ENCODE data around the gene PAQR5.

The PAQR5 gene

GRCh38 chr15:69302929-69303328 is 4.2 kb downstream of the PAQR5 start:
- DNase-seq, result no peak
- H3K4me1 Mint-ChIP-seq, result peaks cover 2% of the 10 kb centered on the region
- H3K27ac Mint-ChIP-seq, result no peak overlapping the region
- no peaks in the 10 kb centered on the region for H3K36me3 Mint-ChIP-seq (ENCODE audit: low read depth)
- H3K4me3 Mint-ChIP-seq, result no peak overlapping the region
- H3K9me3 Mint-ChIP-seq, result peaks cover 7% of the 10 kb centered on the region
- no peak for ATAC-seq
- H3K27me3 Mint-ChIP-seq, result peaks cover 51% of the 10 kb centered on the region

GRCh38 chr15:69303337-69304181 is 4.8 kb downstream of the PAQR5 start:
- no peaks in the 10 kb centered on the region for H3K36me3 Mint-ChIP-seq (ENCODE audit: low read depth)
- H3K9me3 Mint-ChIP-seq, result peaks cover 7% of the 10 kb centered on the region
- H3K4me1 Mint-ChIP-seq, result peaks cover 2% of the 10 kb centered on the region
- ATAC-seq (no peak), DNase-seq (no peak)
- H3K27me3 Mint-ChIP-seq, result peaks cover 46% of the 10 kb centered on the region
- H3K4me3 Mint-ChIP-seq, result no peak overlapping the region
- no peak overlapping the region for H3K27ac Mint-ChIP-seq

- Mint-ChIP-seq H3K4me3 (no peak overlapping the region), H3K27me3 (peaks cover 47% of the 10 kb centered on the region), H3K9me3 (peaks cover 7% of the 10 kb centered on the region), H3K27ac (no peak overlapping the region), H3K36me3 (ENCODE audit: low read depth) (no peaks in the 10 kb centered on the region), H3K4me1 (peaks cover 2% of the 10 kb centered on the region)
- DNase-seq (no peak), ATAC-seq (peak; percentile 12)
Observed at GRCh38 chr15:69304182-69304545, 5.5 kb downstream of the PAQR5 start.

- ATAC-seq (no peak), DNase-seq (no peak)
- Mint-ChIP-seq H3K9me3 (peaks cover 7% of the 10 kb centered on the region), H3K36me3 (ENCODE audit: low read depth) (no peaks in the 10 kb centered on the region), H3K27me3 (peaks cover 40% of the 10 kb centered on the region), H3K4me3 (no peak overlapping the region), H3K27ac (no peak overlapping the region), H3K4me1 (no peaks in the 10 kb centered on the region)
Observed at GRCh38 chr15:69305204-69305931, 6.7 kb downstream of the PAQR5 start.

GRCh38 chr15:69305933-69306568 is 7.3 kb downstream of the PAQR5 start:
- Mint-ChIP-seq H3K36me3 (ENCODE audit: low read depth) (no peaks in the 10 kb centered on the region), H3K4me3 (no peak overlapping the region), H3K27ac (no peak overlapping the region), H3K27me3 (peaks cover 35% of the 10 kb centered on the region), H3K4me1 (no peaks in the 10 kb centered on the region), H3K9me3 (peaks cover 7% of the 10 kb centered on the region)
- DNase-seq (no peak), ATAC-seq (no peak)

- Mint-ChIP-seq H3K9me3 (peaks cover 7% of the 10 kb centered on the region), H3K27me3 (peaks cover 18% of the 10 kb centered on the region), H3K36me3 (ENCODE audit: low read depth) (no peaks in the 10 kb centered on the region), H3K4me3 (no peak overlapping the region), H3K4me1 (no peaks in the 10 kb centered on the region), H3K27ac (no peak overlapping the region)
- no peak for ATAC-seq
- DNase-seq, result no peak
Observed at GRCh38 chr15:69307939-69308338, 9.2 kb downstream of the PAQR5 start.

GRCh38 chr15:69308949-69309348 is 10.2 kb downstream of the PAQR5 start:
- Mint-ChIP-seq H3K4me1 (no peaks in the 10 kb centered on the region), H3K9me3 (peaks cover 7% of the 10 kb centered on the region), H3K36me3 (ENCODE audit: low read depth) (no peaks in the 10 kb centered on the region), H3K27me3 (peaks cover 17% of the 10 kb centered on the region), H3K27ac (no peak overlapping the region), H3K4me3 (no peak overlapping the region)
- ATAC-seq (peak; percentile 5), DNase-seq (no peak)

- no peak for ATAC-seq
Observed at GRCh38 chr15:69311319-69311721, 12.6 kb downstream of the PAQR5 start.

GRCh38 chr15:69313432-69314000 is 14.8 kb downstream of the PAQR5 start:
- Mint-ChIP-seq H3K27me3 (peaks cover 10% of the 10 kb centered on the region), H3K36me3 (ENCODE audit: low read depth) (no peaks in the 10 kb centered on the region), H3K9me3 (no peaks in the 10 kb centered on the region), H3K4me1 (no peaks in the 10 kb centered on the region), H3K4me3 (no peak overlapping the region), H3K27ac (no peak overlapping the region)
- no peak for ATAC-seq
- DNase-seq, result no peak

More at GRCh38 chr15:69311319-69311721, 12.6 kb downstream of the PAQR5 start:
- no peak for DNase-seq
- Mint-ChIP-seq H3K36me3 (ENCODE audit: low read depth) (no peaks in the 10 kb centered on the region), H3K27me3 (peaks cover 10% of the 10 kb centered on the region), H3K9me3 (peaks cover 7% of the 10 kb centered on the region), H3K27ac (no peak overlapping the region), H3K4me1 (no peaks in the 10 kb centered on the region), H3K4me3 (no peak overlapping the region)

GRCh38 chr15:69314131-69314530 is 15.4 kb downstream of the PAQR5 start:
- no peak for DNase-seq
- H3K27ac Mint-ChIP-seq, result no peak overlapping the region
- no peak overlapping the region for H3K4me3 Mint-ChIP-seq

GRCh38 chr15:69314736-69315135 is 16.0 kb downstream of the PAQR5 start:
- H3K27ac Mint-ChIP-seq, result no peak overlapping the region
- H3K4me1 Mint-ChIP-seq, result peaks cover 2% of the 10 kb centered on the region
- no peak overlapping the region for H3K4me3 Mint-ChIP-seq
- no peaks in the 10 kb centered on the region for H3K9me3 Mint-ChIP-seq
- ATAC-seq (no peak), DNase-seq (no peak)
- H3K27me3 Mint-ChIP-seq, result peaks cover 8% of the 10 kb centered on the region
- no peaks in the 10 kb centered on the region for H3K36me3 Mint-ChIP-seq (ENCODE audit: low read depth)

More at GRCh38 chr15:69314131-69314530, 15.4 kb downstream of the PAQR5 start:
- Mint-ChIP-seq H3K4me1 (no peaks in the 10 kb centered on the region), H3K27me3 (peaks cover 8% of the 10 kb centered on the region), H3K9me3 (no peaks in the 10 kb centered on the region), H3K36me3 (ENCODE audit: low read depth) (no peaks in the 10 kb centered on the region)
- ATAC-seq, result no peak

- no peak for DNase-seq
- no peak for ATAC-seq
- Mint-ChIP-seq H3K4me1 (peaks cover 8% of the 10 kb centered on the region), H3K4me3 (no peak overlapping the region), H3K27me3 (peaks cover 6% of the 10 kb centered on the region), H3K27ac (no peak overlapping the region), H3K9me3 (no peaks in the 10 kb centered on the region), H3K36me3 (ENCODE audit: low read depth) (no peaks in the 10 kb centered on the region)
Observed at GRCh38 chr15:69315402-69316110, 16.8 kb downstream of the PAQR5 start.

- Mint-ChIP-seq H3K4me3 (no peak overlapping the region), H3K36me3 (ENCODE audit: low read depth) (no peaks in the 10 kb centered on the region), H3K4me1 (peaks cover 15% of the 10 kb centered on the region), H3K27me3 (peaks cover 3% of the 10 kb centered on the region), H3K27ac (no peak overlapping the region), H3K9me3 (no peaks in the 10 kb centered on the region)
- DNase-seq (no peak), ATAC-seq (no peak)
Observed at GRCh38 chr15:69316291-69316690, 17.6 kb downstream of the PAQR5 start.

GRCh38 chr15:69317392-69317841 is 18.7 kb downstream of the PAQR5 start:
- ATAC-seq (no peak), DNase-seq (no peak)
- H3K4me3 Mint-ChIP-seq, result no peak overlapping the region
- no peaks in the 10 kb centered on the region for H3K36me3 Mint-ChIP-seq (ENCODE audit: low read depth)
- no peak overlapping the region for H3K27ac Mint-ChIP-seq
- H3K4me1 Mint-ChIP-seq, result peaks cover 18% of the 10 kb centered on the region
- peaks cover 3% of the 10 kb centered on the region for H3K27me3 Mint-ChIP-seq
- H3K9me3 Mint-ChIP-seq, result no peaks in the 10 kb centered on the region

All from activated naive CD8-positive, alpha-beta T cell treated with anti-CD3 and anti-CD28 coated beads, Interleukin-2, amount 50 U/mL, for 24 hours (primary cell).